Fibroblast of mammary gland (primary cell): Measurements from ENCODE around the gene CDC42EP5.
"Not testable (repeated sequence)": the region's sequence is repeated elsewhere in the genome, so short reads cannot be mapped to it uniquely, and the experiment has no call there.

ENCODE experiments used
- DNase-seq: peaks from one replicate; pipeline ENCODE4 v3.0.0-alpha.2; 2010; ENCODE audit warnings: low read depth
- H3K4me3 ChIP-seq: 2 replicates; pipeline ENCODE4 v1.5.1; 2011; ENCODE audit warnings: low read depth, mild to moderate bottlenecking, low read length, moderate library complexity; ENCODE audit not compliant: control insufficient read depth
- TF ChIP-seq, protein P1 (sequence below): conservative IDR thresholded peaks from 2 replicates; pipeline ENCODE4 v1.5.1; 2011; ENCODE audit warnings: low read depth, low read length, inconsistent platforms; ENCODE audit not compliant: control insufficient read depth, insufficient read depth

CDC42EP5 gene

GRCh38 chr19:54507824-54508223 lies 34.7 kb upstream of the CDC42EP5 start:
- TF ChIP-seq, protein P1, sequence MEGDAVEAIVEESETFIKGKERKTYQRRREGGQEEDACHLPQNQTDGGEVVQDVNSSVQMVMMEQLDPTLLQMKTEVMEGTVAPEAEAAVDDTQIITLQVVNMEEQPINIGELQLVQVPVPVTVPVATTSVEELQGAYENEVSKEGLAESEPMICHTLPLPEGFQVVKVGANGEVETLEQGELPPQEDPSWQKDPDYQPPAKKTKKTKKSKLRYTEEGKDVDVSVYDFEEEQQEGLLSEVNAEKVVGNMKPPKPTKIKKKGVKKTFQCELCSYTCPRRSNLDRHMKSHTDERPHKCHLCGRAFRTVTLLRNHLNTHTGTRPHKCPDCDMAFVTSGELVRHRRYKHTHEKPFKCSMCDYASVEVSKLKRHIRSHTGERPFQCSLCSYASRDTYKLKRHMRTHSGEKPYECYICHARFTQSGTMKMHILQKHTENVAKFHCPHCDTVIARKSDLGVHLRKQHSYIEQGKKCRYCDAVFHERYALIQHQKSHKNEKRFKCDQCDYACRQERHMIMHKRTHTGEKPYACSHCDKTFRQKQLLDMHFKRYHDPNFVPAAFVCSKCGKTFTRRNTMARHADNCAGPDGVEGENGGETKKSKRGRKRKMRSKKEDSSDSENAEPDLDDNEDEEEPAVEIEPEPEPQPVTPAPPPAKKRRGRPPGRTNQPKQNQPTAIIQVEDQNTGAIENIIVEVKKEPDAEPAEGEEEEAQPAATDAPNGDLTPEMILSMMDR = no peak
- H3K4me3 ChIP-seq = no peak overlapping the region
- DNase-seq = no peak

DNA sequence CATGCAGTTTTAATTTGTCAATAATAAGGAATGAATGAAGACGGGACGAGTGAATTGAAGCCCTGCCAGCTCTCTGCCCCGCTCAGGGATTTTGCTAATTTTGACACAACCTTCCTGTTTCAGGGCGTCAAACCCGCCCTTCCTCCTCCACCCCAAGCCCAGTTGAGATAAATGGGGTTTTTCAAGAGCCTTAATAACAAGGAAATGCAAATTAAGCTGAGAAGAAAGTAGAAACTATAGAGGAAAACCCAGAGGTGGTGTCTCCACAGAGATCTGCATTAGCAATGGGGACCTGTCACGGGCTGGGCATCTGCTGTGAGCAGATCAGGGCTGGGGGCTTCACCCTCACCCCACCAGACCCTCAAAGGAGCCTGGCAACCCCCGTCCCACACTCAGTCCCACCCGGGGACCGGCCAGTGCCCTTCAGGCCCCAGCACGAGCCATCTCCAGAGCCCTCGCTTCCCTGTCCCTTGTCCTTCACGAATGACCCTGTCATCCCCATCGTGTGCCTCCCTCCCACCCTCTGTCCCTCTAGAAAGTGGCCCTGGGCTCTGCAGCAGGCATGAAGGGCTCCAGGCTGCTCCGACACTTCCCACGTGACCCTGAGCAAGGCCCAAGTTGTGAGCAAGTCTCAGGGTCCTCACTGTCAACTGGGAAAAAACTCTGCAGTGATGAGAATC lies 34.1 kb upstream of the CDC42EP5 start:
- not testable (repeated sequence) for H3K4me3 ChIP-seq, DNase-seq

DNA sequence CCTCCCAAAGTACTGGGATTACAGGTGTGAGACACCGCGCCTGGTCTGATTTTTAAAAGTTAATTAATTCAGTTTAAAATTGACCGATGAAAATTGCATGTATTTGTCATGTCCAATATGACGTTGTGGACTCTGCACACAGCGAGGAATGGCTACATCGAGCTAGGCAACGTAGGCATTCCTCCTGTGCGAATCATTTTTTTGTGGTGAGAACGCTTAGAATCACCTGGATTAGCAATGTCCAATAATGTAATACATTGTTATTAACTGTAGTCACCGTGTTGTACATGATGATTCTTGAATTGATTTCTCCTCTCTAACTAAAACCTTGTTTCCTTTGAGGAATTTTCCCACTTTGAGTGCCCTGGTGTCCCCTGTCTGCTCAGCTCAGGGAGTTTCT lies 33.0 kb upstream of the CDC42EP5 start:
- H3K4me3 ChIP-seq = no peak overlapping the region
- DNase-seq = no peak
- TF ChIP-seq, protein P1 = no peak

- DNase-seq, H3K4me3 ChIP-seq: not testable (repeated sequence)
Observed at GRCh38 chr19:54505542-54505941, 32.4 kb upstream of the CDC42EP5 start.

DNA sequence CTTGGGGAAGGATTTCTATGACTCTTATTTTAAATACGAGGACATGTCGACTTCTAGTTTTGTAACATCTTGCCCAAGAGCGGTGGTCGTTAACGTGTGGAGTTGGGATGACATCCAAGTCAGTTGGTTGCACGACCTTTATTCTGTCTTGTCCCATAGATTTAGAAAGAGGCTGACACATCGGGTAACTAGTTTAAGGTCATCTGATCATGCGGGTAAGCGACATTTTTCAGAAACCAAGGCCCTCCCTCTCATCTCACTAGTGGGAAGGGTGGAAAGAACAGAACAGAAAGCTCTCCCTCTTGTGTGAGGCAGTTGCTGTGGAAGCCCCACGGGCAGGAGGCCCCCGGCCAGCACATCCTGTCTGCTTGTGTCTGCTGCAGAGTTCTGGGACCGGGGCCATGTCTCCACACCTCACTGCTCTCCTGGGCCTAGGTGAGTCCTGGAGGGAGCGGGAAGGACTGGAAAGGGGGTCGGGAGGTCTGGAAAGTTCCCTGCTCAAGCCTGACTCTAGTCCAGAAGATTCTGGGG lies 29.5 kb upstream of the CDC42EP5 start, which contains the start of gene LAIR2:
LAIR2 (plus strand) TSS at position 314 of the 531 bp plus-strand sequence; CDS start at position 402, 88 bp downstream.
- H3K4me3 ChIP-seq = no peak within 1 kb of the TSS
- DNase-seq = no peak
- TF ChIP-seq, protein P1 = no peak

GRCh38 chr19:54498451-54498772 lies 25.3 kb upstream of the CDC42EP5 start:
- DNase-seq, H3K4me3 ChIP-seq: not testable (repeated sequence)

GRCh38 chr19:54497747-54498450 lies 24.8 kb upstream of the CDC42EP5 start:
- DNase-seq, H3K4me3 ChIP-seq: not testable (repeated sequence)

GRCh38 chr19:54495284-54495683 lies 22.2 kb upstream of the CDC42EP5 start:
- DNase-seq = not testable (repeated sequence)

DNA sequence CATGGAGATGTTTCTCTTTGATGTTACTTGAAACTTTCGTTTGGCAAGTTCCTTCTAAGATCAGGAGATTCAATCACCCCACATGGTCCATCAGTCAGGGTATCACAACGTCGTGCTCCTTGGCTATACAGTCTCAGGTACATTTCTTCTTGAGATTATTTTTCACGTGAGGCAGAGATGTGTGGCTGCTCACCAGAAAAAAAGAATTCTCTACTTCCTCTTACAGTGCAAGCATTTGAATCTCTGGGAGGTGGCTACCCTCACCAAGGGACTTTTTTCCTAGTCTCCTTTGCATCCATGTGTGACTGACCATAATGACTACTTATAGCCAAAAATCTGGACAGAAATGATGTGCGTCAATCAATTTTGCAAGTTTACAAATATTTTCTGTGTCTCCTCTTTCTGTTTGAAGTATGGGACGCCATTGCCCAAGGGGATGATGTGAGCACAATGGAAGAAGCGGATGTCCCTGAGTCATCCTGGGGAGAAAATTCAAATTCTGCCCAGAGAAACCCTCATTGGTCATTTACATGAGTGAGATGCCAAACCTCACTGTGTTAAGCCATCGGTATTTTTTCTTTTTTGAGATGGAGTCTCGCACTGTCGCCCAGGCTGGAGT lies 21.0 kb upstream of the CDC42EP5 start:
- DNase-seq = no peak
- no peak overlapping the region for H3K4me3 ChIP-seq
- TF ChIP-seq, protein P1 = no peak

More at GRCh38 chr19:54495284-54495683, 22.2 kb upstream of the CDC42EP5 start:
- not testable (repeated sequence) for H3K4me3 ChIP-seq

DNA sequence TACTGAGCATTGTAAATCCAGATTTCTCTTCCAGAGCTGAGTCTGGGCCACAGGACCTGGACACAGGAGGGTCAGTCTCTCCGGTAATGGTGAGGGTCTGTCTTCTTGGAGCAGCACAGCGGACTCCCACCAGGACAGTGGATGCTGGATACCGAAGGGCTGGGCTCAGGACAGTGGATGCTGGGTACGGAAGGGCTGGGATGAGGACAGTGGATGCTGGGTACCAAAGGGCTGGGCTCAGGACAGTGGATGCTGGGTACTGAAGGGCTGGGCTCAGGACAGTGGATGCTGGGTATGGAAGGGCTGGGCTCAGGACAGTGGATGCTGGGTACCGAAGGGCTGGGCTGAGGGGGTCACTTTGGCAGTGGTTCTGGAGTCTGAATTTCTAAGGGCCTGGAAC lies 20.0 kb upstream of the CDC42EP5 start:
- not testable (repeated sequence) for H3K4me3 ChIP-seq, DNase-seq
